DLD1 (cell line): ENCODE measurements around the gene ITSN2.
"Not testable (repeated sequence)": the region's sequence is repeated elsewhere in the genome, so short reads cannot be mapped to it uniquely, and the experiment has no call there.

Experiments used
- in situ Hi-C: cut with HindIII; loops from 2 replicates; pipeline ENCODE4 v1.10.0; 2017; ENCODE audit warnings: low sequenced_read_pairs

The ITSN2 gene

GRCh38 chr2:24222946-24223345 lies 137.4 kb downstream of the ITSN2 start:
- in situ Hi-C loops = no loop called here

GRCh38 chr2:24221343-24222050 lies 138.8 kb downstream of the ITSN2 start:
- in situ Hi-C loops = no loop called here

DNA sequence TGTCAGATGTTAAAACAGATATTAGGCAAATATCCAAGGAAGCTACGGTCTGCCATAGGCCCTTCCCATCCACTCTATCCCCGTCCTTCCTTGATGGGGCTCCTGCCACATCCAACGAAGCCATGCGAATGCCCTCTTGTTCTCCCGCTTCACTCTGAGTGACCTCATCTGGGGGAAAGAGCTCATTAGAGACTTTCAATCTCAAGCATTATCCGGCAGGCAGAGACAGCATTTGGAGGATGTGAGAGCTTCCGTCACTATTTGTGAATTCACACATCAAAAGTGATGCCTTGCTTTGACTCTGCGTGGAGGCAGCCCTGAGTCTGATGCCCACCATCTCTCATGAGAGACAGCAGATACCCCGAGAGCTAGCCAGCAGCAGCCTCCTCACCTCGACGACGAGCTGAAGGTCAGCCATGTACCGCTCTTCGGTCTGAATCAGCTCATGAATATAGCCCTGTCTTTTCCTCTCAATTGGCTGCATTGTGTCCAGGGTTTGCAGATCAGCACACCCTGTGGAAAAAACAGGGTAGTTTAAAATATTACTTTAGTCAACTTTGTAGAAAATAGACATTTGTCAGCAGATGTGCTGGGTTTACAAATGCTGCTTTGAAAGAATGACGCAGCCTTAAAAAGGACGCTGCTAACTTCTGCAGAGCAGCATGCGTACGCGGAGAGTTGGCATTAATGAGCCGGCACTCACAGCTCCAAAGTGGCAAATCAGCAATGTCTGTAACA lies 139.6 kb downstream of the ITSN2 start:
- in situ Hi-C loops = no loop called here

GRCh38 chr2:24214880-24215279 lies 145.5 kb downstream of the ITSN2 start:
- in situ Hi-C loops = no loop called here

- in situ Hi-C loops = no loop called here
Observed at GRCh38 chr2:24211408-24211807, 148.9 kb downstream of the ITSN2 start.

DNA sequence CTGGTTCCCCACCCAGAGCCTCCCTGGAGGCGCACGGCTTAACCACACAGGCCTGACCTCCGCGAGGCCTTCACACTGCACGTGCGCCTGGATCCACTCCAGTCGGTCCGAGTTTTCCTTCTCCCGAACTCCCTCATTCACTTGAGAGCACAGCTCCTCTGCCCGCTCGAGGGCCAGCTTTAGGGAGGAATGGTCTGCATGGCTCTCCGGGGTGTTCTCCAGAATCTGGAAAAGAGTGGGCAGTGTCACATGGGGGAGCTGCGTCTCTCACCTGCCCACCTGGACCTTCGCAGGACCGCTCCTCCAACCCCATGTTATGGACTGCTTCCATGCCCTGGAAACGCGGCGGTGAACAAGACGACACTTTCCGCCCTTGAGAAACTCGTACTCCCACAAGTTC lies 149.6 kb downstream of the ITSN2 start:
- in situ Hi-C loops = no loop called here

GRCh38 chr2:24210106-24210455 lies 150.3 kb downstream of the ITSN2 start:
- in situ Hi-C loops = no loop called here

- in situ Hi-C loops = loop anchor here (10.0 kb wide), 1 partner anchor 185 kb away; no protein-coding TSS in a partner anchor
Observed at GRCh38 chr2:24209389-24210105, 150.8 kb downstream of the ITSN2 start.

DNA sequence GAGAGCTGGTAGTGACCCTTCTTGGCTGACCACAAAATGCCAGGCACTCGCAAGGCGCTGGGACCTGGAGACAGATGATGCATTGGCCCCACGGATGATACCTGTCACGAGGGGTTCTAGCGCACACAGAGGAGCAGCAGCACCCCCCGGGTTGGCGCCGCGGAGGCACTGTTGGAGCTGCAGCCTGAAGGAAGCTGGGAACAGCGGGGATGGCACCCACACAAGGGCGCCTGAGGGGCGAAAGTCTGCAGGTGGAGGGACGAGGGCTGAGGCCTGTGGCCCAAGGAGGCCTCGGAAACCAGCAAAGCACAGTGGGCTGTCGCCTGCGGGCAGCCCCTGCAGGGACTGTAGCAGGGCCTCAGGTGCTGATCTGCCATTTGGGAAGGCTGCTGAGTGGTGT lies 151.8 kb downstream of the ITSN2 start:
- in situ Hi-C loops = loop anchor here (10.0 kb wide), 1 partner anchor 186 kb away; no protein-coding TSS in a partner anchor

DNA sequence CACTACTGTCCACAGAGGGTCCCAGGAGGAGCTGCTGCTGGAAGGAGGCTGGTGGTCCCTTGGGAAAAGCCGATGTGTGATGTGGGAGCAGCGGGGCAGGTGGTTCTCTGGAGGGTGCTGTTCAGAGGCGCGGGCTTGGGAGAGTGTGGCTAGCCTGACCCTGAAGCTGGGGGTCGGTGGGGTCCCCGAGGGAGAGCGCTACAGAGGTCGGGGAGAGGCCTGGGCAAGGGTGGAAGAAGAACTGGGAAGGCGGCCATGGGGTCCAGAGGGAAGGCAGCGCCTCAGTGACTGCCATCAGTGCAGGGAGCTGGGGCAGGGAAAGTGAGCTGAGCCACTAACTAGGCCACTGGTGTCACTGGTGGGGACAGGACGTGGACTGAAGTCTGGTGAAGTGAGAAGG lies 153.0 kb downstream of the ITSN2 start:
- in situ Hi-C loops = loop anchor here (10.0 kb wide), 1 partner anchor 187 kb away; no protein-coding TSS in a partner anchor

DNA sequence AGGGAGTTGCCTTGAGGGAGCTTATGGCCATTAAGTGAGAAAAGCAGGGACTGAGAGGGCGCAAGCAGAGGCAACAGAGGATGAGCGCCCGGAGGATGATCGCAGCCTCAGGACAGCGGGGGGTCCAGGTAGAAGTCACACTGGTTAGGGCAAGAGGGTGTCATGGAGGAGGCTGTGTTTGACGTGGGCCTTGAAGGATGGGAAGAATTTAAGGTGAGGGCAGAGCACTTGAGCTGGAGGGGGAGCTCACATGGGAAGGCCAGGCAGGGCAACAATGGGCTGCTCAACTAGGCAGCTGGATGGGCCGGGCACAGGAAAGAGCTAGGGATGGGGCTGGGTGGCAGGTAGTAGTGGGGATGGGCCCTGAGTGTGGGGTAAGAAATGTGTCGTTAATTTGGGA lies 153.6 kb downstream of the ITSN2 start:
- in situ Hi-C loops = loop anchor here (10.0 kb wide), 1 partner anchor 188 kb away; no protein-coding TSS in a partner anchor

DNA sequence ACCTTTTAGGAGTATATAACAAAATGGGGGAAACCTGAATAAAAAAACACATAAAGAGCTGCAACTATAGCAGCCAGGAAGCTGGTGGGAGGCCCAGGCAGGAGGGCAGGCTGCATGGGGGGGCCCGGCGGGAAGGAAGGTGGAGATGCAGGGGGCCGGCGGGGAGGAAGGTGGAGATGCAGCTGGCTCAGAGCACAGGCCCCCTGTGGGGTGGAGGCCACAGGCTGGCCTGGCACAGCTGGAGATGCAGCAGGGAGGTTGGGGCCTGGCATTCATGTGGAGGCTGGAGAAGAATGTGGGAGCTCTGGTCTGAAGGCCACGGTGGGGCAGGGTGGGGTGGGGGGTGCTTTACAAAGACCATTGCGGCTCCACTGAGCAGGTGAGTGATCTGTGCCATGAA lies 154.1 kb downstream of the ITSN2 start:
- in situ Hi-C loops = loop anchor here (10.0 kb wide), 1 partner anchor 189 kb away; no protein-coding TSS in a partner anchor

DNA sequence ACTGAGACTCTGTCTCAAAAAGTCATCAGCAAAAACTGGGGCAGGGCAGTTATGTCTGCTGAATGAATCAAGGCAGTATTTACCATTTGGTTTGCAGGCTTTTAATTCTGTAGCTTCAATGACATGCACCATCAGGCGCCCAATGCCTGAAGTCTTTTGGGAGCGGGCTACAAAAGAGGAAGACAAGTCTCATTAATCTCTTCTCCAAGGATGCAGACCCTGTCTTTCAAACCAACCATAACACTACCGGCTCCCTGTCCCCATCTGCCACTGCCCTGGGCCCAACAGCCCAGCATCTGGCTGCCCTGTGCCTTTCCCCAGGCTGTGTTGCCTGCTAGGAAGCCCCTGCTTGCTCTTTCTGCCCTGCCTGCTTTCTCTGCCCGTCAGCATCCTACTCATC lies 155.2 kb downstream of the ITSN2 start:
- in situ Hi-C loops = loop anchor here (10.0 kb wide), 1 partner anchor 190 kb away; no protein-coding TSS in a partner anchor

GRCh38 chr2:24204505-24204904 lies 155.8 kb downstream of the ITSN2 start:
- in situ Hi-C loops = loop anchor here (10.0 kb wide), 1 partner anchor 190 kb away; no protein-coding TSS in a partner anchor

DNA sequence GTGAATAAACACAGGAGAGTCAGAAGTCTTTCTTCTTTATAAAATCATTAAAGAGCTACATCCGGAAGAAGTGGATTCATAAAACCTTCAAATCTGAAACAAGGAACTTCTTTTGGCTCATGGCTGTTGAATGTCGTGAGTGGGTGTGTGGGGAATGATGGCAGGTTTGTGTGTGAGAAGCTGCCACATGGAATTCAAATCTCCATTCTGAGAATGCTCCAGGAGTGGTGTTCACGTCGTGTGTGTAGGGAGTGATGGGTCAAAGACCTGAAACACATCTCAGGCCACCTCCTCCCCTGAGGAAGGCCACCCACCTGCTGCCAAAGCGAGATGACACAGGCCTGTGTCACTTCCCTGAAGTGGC lies 156.6 kb downstream of the ITSN2 start:
- in situ Hi-C loops = loop anchor here (10.0 kb wide), 1 partner anchor 191 kb away; no protein-coding TSS in a partner anchor

DNA sequence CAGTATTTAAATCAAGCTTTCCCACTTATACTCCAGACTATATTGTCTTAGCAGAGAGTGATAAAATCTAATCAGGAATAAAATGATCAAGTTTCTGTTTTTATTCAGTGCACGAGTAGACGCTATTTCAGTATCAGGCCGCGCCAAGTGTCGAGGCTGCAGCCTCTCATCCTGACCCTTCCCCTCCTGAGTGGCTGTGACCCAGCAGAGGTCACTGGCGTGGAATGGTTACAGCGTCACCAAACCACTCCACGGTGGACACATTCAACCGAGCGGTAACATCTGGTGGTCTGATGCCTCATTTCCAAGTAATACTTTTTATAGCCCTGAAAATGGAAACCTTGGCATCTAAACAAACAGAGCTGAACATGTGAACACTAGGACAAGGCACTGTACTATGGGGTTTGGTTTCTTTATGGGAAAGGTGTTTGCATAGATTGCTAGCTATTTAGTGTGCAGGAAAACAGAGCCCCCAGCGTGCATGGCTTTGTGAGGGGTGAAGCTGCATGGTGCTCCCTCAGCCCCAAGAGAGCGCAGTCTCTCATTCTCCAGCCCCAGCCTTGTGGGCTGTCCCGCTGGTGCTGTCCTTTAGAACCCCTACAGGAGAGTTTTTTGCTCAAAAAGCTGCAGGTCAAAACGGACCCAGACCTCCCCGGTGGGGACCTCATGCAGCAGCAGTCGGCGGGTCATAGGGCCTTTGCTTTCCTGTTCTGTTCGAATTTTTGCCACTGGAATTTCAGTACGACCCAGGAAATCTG lies 157.1 kb downstream of the ITSN2 start:
- in situ Hi-C loops = loop anchor here (10.0 kb wide), 1 partner anchor 192 kb away; no protein-coding TSS in a partner anchor

DNA sequence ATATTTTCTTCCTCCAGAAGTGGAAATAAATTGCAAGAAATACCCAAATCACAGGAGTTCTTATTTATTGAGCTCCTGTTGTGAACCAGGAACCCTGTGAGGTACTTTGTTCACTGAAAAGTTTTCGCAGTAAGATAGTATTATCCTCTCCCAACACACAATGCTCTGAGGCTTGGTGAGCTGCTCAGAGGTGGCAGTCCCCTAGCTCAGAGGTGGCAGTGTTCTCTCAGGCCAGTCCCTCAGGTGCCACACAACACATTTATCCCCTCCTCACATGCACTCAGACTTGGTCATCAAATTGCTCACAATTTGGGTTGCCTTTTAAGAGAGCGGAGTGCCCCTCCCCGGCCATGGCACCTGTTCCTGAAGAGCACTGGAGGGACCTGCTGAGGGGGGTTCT lies 159.5 kb downstream of the ITSN2 start:
- in situ Hi-C loops = loop anchor here (10.0 kb wide), 1 partner anchor 194 kb away; no protein-coding TSS in a partner anchor

GRCh38 chr2:24199968-24200590 lies 160.3 kb downstream of the ITSN2 start:
- in situ Hi-C loops = loop anchor here (10.0 kb wide), 1 partner anchor 195 kb away; no protein-coding TSS in a partner anchor

DNA sequence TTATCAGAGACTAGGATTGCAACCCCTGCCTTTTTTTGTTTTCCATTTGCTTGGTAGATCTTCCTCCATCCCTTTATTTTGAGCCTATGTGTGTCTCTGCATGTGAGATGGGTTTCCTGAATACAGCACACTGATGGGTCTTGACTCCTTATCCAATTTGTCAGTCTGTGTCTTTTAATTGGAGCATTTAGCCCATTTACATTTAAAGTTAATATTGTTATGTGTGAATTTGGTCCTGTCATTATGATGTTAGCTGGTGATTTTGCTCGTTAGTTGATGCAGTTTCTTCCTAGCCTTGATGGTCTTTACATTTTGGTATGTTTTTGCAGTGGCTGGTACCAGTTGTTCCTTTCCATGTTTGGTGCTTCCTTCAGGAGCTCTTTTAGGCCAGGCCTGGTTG lies 163.1 kb downstream of the ITSN2 start:
- in situ Hi-C loops = not testable (repeated sequence)

DNA sequence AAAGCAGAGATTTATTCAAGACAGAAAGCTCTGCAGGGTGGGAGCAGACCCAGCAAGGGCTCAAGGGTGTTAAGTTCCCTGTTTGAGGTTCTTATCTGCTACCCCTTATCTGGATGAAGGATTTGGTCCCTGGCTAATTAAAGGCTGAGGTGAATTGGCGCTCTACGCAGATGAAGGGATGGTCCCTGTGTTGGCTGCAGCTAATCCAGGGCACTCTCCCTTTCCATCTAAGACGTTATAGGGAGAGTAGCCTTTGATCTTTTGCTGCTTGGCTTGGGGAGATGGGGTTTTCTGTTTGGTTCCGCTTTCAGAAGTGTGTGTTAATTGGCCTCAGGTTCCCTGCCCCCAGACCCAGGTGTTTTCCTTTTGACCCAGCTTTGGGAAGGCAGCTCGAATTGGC lies 168.5 kb downstream of the ITSN2 start:
- in situ Hi-C loops = no loop called here
